Loucy (cell line): ENCODE measurements around the gene GHDC.

ENCODE experiments used
- CTCF ChIP-seq: fragments of 200-600 bp; sonication (generic); conservative IDR thresholded peaks from 2 replicates; pipeline ENCODE4 v1.5.1; 2014; ENCODE audit warnings: mild to moderate bottlenecking, antibody characterized with exemption, low read length
- EZH2phosphoT487 ChIP-seq: fragments of 200-600 bp; IDR thresholded peaks from 2 replicates; pipeline ENCODE4 v1.6.1; 2018; ENCODE audit warnings: antibody characterized with exemption, mild to moderate bottlenecking, moderate library complexity, borderline replicate concordance

GRCh38 chr17:42180411-42180921 is 13.8 kb downstream of the GHDC start:
- TF ChIP-seq CTCF: no peak
- TF ChIP-seq EZH2phosphoT487: no peak
